Stimulated activated effector memory CD8-positive, alpha-beta T cell treated with anti-CD3 and anti-CD28 coated beads, Interleukin-12 subunit alpha, Interleukin-12 subunit beta, amount 100 ng/mL, for 72 hours (primary cell): ENCODE results near the gene TMEM97.
"Not testable (repeated sequence)": the region's sequence is repeated elsewhere in the genome, so short reads cannot be mapped to it uniquely, and the experiment has no call there.

Source experiments
- ATAC-seq: fragments of 150-1000 bp; cut with Tn5 transposase; 2 replicates; pipeline ENCODE4 v1.10.0; 2021
- DNase-seq, 2 donors: peaks; one replicate each; pipeline ENCODE4 v3.0.0; 2021 to 2022; ENCODE audit warnings: low spot score in 2 of 2
- H3K27ac Mint-ChIP-seq: one replicate; pipeline ENCODE4 v1.8.0; 2022; ENCODE audit warnings: mild to moderate bottlenecking, mixed read lengths
- H3K36me3 Mint-ChIP-seq: one replicate; pipeline ENCODE4 v1.8.0; 2022; ENCODE audit warnings: mild to moderate bottlenecking, mixed read lengths
- H3K4me1 Mint-ChIP-seq: one replicate; pipeline ENCODE4 v1.8.0; 2022; ENCODE audit warnings: mixed read lengths
- H3K4me3 Mint-ChIP-seq: one replicate; pipeline ENCODE4 v1.8.0; 2022; ENCODE audit warnings: mild to moderate bottlenecking, mixed read lengths
- H3K9me3 Mint-ChIP-seq: one replicate; pipeline ENCODE4 v1.8.0; 2022; ENCODE audit warnings: mixed read lengths

The TMEM97 gene

DNA sequence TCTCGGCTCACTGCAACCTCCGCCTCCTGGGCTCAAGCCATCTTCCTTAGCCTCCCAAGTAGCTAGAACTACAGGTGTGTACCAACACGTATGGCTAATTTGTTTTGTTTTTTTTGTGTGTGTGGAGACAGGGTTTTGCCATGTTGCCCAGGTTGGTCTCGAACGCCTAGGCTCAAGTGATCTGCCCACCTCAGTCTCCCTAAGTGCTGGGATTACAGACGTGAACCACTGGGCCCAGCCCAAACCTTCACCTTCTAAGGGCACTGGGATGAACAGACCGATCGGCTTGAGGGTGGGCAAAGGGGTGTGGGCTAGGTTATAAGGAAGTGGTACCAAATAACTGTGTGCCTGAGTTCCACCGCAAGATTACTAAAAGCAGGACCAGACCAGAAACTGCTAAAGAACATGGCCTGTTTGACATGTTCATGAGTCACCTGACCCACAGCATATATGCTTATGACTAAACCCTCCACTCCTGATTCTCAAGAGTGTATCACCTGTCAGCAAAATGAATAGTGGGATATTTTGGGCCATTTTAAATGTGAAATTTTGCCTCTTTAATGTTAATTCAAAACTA lies 8.1 kb downstream of the TMEM97 start:
- Mint-ChIP-seq H3K27ac (peak overlapping the region; percentile 52), H3K9me3 (no peaks in the 10 kb centered on the region), H3K36me3 (peaks cover 62% of the 10 kb centered on the region)

DNA sequence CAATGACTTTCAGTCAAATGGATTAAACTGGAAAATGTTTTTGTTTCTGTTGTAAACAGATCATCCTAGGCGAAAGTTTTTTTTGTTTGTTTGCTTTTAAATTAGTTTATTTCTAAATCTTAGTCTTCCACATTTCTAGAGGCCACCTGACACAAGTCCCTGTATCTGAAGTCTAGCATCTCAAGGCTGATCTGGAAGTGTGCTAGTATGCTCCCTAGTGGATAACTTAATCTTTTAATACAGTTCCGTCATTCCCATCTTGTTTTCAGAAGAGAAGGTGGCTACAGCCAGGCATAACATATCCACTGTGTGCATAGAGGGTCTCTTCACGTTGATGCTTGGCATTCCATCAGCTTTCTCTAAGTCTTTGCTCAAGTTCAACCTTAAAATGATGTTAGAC lies 8.7 kb downstream of the TMEM97 start:
- H3K9me3 Mint-ChIP-seq = no peaks in the 10 kb centered on the region
- peaks cover 28% of the 10 kb centered on the region for H3K4me1 Mint-ChIP-seq
- DNase-seq (no peak), ATAC-seq (no peak)
- H3K36me3 Mint-ChIP-seq = peaks cover 62% of the 10 kb centered on the region
- H3K27ac Mint-ChIP-seq = peak overlapping the region; percentile 52
- no peak overlapping the region for H3K4me3 Mint-ChIP-seq

More for the DNA sequence above, 8.1 kb downstream of the TMEM97 start:
- peaks cover 25% of the 10 kb centered on the region for H3K4me1 Mint-ChIP-seq
- ATAC-seq (peak; percentile 100), DNase-seq (peak in 1 of 2 donors; percentile 74)
- no peak overlapping the region for H3K4me3 Mint-ChIP-seq

DNA sequence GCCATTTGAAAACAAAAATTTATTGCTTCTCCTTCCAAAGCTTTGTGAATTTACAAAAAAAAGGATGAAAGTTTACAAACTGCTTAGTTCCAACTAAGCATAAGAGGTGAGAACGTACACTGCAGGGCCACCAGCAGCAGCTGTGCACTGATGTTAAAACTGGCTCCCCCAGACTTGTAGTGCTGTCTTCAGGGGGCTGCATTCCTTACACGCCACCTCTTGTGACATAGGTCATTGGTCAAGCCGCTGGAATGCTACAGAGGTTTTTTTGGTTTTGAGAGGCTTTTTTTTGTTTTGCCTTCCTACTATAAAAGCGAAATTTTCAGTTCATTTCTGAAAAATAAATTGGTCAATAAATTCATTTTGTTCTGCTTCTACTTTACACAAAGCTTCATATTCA lies 9.3 kb downstream of the TMEM97 start:
- peaks cover 28% of the 10 kb centered on the region for H3K4me1 Mint-ChIP-seq
- H3K36me3 Mint-ChIP-seq = peaks cover 62% of the 10 kb centered on the region
- no peaks in the 10 kb centered on the region for H3K9me3 Mint-ChIP-seq
- DNase-seq (no peak), ATAC-seq (no peak)
- H3K4me3 Mint-ChIP-seq = no peak overlapping the region
- no peak overlapping the region for H3K27ac Mint-ChIP-seq

DNA sequence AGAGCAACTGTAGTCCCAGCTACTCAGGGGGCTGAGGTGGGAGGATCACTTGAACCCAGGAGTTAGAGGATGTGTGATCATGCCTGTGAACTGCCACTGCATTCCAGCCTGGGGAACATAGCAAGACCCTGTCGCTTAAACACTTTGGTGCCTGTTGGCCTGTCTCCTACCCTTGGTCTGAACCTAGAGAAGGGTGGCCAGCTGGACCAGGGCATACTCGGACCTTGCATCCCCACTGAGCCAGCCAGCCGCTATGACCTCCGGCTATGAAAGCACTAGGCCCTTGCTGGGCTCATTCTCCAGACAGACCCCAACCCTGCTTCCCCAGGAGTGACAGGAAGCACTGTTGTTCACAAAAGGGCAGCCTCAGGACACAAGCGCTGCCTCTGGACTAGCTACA lies 11.7 kb downstream of the TMEM97 start:
- Mint-ChIP-seq H3K36me3 (peaks cover 67% of the 10 kb centered on the region), H3K9me3 (no peaks in the 10 kb centered on the region), H3K4me3 (no peak overlapping the region), H3K4me1 (peaks cover 44% of the 10 kb centered on the region), H3K27ac (no peak overlapping the region)
- no peak for DNase-seq
- no peak for ATAC-seq

DNA sequence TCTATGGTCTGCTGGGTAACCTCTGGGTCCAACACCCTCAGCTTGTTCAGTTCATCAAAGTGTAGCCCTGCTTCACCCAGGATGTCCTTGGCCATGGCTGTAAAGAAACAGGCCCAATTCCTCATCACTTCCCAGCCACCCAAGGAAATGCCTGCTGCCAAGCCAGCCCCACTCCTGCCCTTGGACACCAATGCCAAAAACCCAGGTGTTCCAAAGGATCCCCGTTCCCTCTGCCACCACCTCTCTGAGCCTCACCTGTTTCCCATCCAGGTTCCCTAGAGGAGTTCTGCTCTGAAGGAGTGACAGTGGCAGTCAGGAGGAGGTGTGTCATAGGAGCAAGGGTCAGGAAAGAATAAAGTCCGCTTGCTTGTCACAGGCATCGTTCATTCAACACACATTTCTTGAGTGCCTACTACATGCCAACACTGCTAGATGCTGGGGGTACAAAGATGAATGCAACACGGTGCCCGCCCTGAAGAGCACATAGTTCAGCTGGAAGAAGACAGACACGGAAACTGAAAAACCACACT lies 13.0 kb downstream of the TMEM97 start:
- Mint-ChIP-seq H3K4me3 (no peak overlapping the region), H3K9me3 (no peaks in the 10 kb centered on the region), H3K4me1 (peaks cover 39% of the 10 kb centered on the region), H3K36me3 (peaks cover 58% of the 10 kb centered on the region), H3K27ac (peak overlapping the region; percentile 33)
- DNase-seq (no peak), ATAC-seq (no peak)

DNA sequence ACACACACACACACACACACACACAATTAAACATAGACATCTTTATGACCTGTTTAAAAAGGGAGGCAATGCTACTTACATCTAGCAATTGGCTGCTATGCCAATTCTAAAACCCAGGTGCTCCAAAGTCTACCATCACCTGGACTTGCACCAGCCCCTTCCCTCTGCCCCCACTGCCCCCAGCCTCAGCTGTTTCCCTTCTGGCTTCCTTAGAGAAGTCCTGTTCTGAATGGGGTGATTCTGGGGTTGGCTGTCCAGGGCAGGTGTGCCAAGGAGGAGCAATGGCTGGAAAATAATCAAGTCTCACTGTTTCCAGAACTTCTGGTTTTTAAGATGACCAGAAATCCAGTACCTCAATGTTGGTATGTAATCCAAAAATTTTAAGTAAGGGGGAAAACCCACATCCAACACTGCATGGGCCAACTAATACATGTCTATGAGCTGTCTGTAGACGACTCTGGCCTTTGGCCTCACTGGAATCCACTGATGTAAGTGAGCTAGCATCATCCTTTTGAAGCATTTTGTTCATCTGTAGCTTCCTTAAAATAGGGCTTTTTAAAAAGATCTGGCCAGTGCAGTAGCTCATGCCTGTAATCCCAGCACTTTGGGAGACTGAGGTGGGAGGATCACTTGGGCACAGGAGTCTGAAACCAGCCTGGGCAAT lies 14.2 kb downstream of the TMEM97 start:
- H3K4me1 Mint-ChIP-seq = peaks cover 39% of the 10 kb centered on the region
- no peak for ATAC-seq
- H3K9me3 Mint-ChIP-seq = no peaks in the 10 kb centered on the region
- H3K36me3 Mint-ChIP-seq = peaks cover 50% of the 10 kb centered on the region
- H3K27ac Mint-ChIP-seq = peak overlapping the region; percentile 96
- no peak for DNase-seq
- peak overlapping the region; percentile 95 for H3K4me3 Mint-ChIP-seq

DNA sequence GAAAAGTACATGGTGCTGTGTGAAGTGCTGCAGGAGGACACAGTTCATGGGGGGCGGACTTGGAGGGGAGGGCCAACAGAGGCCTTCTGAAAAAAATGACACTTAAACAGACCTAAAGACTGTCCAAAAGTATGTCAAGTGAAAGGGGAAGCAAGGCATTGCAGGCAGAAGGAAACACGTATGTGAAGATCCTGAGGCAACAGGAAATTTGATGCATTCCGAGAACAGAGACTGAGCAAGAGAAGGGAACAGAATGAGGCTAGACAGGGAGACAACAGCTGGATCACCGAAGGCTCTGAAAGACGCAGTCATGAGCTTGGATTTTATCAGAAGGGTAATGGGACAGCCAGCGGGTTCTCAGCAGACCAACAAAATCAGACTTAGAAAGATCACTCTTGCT lies 15.2 kb downstream of the TMEM97 start:
- H3K9me3 Mint-ChIP-seq = no peaks in the 10 kb centered on the region
- peaks cover 45% of the 10 kb centered on the region for H3K4me1 Mint-ChIP-seq
- H3K36me3 Mint-ChIP-seq = peaks cover 40% of the 10 kb centered on the region
- H3K27ac Mint-ChIP-seq = peak overlapping the region; percentile 96
- peak overlapping the region; percentile 95 for H3K4me3 Mint-ChIP-seq
- no peak for ATAC-seq
- DNase-seq = no peak

DNA sequence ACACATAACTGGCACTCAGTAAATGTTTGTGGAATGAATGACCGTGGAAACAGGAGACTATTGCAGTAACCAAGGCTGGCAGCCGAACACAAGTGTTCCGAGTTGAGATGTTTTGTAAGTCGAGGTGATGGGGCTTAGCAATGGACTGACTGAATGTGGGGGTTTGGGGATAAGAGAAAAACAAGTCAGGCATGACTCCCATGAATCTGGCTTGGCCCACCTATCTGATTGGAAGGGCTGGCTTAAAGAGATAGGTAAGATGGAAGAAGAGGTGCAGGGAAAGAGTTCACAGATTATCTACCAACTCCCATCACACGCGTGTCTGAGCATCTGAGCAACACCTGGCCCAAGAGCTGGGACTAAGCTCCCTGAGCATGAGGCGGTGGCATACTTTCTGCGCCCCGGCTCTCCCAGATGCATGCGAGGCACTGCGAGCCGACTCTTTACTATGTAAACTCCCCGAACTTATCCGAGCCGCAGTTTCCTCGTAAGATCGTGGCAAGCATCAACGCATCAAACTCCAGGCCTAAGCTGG lies 15.7 kb downstream of the TMEM97 start:
- no peak for DNase-seq
- peak overlapping the region; percentile 95 for H3K4me3 Mint-ChIP-seq
- no peaks in the 10 kb centered on the region for H3K9me3 Mint-ChIP-seq
- peak overlapping the region; percentile 96 for H3K27ac Mint-ChIP-seq
- H3K36me3 Mint-ChIP-seq = peaks cover 39% of the 10 kb centered on the region
- no peak for ATAC-seq
- H3K4me1 Mint-ChIP-seq = peaks cover 49% of the 10 kb centered on the region

DNA sequence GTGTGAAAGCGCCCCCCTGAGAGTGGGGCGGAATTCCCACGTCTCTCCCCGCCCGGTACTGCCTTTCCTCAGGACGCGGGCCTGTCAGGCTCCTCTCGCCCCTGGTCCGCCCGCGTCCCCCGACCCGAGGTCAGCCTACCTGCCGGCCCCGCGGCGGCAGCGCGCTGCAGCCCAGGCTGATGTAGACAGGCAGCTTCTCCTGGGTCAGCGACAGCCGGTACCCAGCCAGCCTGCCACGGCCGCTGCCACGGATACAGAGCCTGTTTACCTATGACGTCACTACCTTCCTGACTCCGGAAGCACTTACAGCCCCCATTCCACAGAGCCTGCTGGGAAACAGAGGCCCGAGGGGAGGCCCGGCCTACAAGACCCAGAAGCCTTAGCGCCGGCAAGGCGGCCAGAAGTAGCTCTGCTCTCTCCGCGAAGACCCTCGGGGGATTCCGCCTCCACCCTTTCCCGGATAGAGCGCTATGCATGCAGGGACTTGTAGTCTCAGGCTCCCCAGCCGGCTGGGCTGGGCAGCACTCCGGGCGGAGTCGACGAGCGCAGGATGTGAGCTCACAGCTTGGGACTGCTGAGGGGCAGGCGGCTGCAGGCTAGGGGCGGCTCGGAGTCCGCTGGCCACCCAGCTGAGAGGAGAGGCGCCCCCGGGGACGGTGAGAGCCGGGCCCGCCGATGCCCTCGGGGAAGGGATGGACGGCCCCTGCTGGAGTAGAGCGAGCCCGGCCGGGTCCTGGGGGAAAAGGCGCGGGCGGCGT lies 16.4 kb downstream of the TMEM97 start, which contains the start of the genes IFT20 and TNFAIP1:
Gene IFT20 (minus strand): TSS at position 272 of the 758 bp plus-strand sequence. CDS start 3,487 bp downstream, outside the sequence.
Gene TNFAIP1 (plus strand): TSS at position 561 of the 758 bp plus-strand sequence. CDS start 3,761 bp downstream, outside the sequence.
- Mint-ChIP-seq H3K27ac (peak within 1 kb of the TSS; percentile 96), H3K36me3 (peaks cover 39% of the 10 kb centered on the region), H3K9me3 (no peaks in the 10 kb centered on the region), H3K4me3 (peak within 1 kb of the TSS; percentile 95), H3K4me1 (peaks cover 53% of the 10 kb centered on the region)
- DNase-seq (peak; percentile 88 to 98), ATAC-seq (peak; percentile 98)

DNA sequence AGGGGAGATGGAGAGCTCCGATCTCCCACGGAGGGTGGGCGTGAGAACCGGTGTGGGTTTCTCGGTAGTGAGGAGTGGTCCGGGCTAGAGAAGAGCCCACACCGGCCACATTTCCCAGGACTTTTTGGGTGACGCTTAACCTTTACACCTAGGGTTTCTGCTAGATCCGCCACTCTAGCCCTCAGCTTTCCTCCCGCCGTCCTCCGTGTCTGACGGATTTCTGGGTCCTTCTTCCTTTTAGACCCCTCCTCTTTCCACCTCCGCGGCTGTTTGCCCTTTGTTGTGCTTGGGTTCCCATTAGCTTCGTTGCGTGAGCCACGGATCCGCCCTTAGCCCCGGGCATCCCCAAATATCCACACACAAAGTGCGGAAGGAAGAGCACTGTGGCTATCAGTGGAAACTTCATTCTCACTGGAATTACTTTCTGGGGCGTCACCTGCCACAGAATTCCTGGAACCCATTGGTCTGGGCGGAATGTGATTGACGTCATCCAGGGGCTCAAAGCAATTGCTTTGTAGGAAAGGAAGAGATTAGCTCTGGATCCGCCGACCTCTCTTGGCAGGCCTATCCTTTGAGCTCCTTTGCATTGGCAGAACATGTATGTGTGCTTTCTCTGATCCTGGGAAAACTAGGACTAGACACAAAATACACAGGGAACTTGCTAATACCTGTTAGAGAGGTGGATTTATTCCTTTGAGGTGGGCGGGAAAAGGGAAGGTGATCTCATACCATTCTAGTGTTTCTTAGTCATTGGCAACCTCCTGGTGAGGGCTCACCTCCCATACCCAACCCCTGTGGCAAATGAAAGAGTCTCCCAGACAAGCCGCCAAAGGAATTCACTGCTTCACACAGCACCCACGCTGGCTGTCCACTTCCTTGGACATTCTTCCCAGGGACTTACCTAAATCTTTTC lies 17.2 kb downstream of the TMEM97 start:
- Mint-ChIP-seq H3K9me3 (no peaks in the 10 kb centered on the region), H3K27ac (peak overlapping the region; percentile 96), H3K36me3 (peaks cover 42% of the 10 kb centered on the region), H3K4me1 (peaks cover 56% of the 10 kb centered on the region), H3K4me3 (peak overlapping the region; percentile 95)
- ATAC-seq = no peak
- DNase-seq = no peak

DNA sequence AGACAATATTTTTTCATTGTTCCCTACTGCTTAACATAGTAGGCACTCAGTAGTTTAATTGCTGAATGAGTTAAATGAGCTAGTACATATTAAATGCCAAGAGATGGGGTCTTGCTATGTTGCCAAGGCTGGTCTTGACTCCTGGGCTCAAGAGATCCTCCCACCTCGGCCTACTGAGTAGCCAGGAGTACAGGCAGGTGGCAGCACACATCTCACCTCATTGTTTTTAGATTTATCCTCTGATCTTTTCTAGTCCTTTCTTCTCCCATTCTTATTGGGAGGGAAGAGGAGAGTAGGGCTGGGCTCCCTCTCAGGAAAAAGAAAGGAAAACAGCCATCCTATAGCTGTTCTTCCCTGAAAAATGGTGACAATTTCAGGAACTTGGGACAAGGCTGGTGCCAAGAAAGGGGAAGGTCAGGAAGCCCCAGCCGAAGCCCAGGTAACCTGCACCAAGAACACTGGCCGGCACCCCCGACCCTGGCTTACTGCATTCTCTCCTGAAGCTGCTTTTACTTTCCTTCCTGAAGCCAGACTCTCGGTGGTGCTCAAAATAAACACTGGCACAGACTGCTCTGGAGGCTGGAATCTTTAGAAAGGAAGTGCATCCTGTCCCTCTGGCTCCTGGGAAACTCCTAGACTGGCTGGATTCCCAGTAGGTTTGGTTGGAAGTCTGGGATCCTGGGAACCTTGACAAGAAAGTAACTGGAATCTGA lies 19.2 kb downstream of the TMEM97 start:
- H3K27ac Mint-ChIP-seq = no peak overlapping the region

DNA sequence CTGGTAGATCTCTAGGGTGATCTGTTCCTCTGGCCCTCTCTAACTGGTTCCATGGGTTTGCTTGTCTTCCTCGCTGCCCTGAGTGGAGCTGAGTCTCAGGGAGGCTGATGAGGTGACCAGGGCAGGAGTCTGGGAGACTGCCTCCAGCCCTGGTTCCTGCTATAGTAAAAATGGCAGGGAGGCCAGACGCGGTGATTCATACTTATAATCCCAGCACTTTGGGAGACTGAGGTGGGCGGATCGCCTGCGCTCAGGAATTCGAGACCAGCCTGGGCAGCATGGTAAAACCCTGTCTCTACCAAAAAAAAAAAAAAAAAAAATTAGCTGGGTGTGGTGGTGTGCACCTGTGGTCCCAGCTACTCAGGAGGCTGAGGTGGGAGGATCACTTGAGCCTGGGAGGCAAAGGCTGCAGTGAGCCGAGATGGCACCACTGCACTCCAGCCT lies 19.8 kb downstream of the TMEM97 start:
- H3K4me3 Mint-ChIP-seq, DNase-seq, H3K27ac Mint-ChIP-seq, H3K9me3 Mint-ChIP-seq, ATAC-seq: not testable (repeated sequence)
- peaks cover 58% of the 10 kb centered on the region for H3K36me3 Mint-ChIP-seq
- peaks cover 47% of the 10 kb centered on the region for H3K4me1 Mint-ChIP-seq

More for the DNA sequence above, 19.2 kb downstream of the TMEM97 start:
- H3K4me3 Mint-ChIP-seq = peak overlapping the region; percentile 95
- no peak for DNase-seq
- H3K4me1 Mint-ChIP-seq = peaks cover 51% of the 10 kb centered on the region
- H3K9me3 Mint-ChIP-seq = no peaks in the 10 kb centered on the region
- H3K36me3 Mint-ChIP-seq = peaks cover 53% of the 10 kb centered on the region
- ATAC-seq = no peak

DNA sequence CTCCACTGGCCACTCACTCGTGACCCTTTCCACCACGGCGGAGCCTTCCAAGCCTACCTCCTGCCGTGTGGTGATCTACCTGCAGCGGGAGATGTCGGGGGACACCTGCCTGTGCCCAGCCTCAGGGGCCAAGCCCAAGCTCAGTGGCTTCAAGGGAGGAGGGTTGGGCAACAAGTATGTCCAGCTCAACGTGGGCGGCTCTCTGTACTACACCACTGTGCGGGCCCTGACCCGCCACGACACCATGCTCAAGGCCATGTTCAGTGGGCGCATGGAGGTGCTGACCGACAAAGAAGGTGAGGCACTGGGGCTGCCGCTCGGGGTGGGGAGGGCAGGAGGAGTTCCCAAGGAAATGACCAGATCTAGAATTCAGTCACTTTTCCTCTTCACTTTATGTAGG lies 20.4 kb downstream of the TMEM97 start:
- no peak for DNase-seq
- Mint-ChIP-seq H3K36me3 (peaks cover 64% of the 10 kb centered on the region), H3K27ac (no peak overlapping the region), H3K4me1 (peaks cover 41% of the 10 kb centered on the region), H3K9me3 (no peaks in the 10 kb centered on the region), H3K4me3 (no peak overlapping the region)
- no peak for ATAC-seq

DNA sequence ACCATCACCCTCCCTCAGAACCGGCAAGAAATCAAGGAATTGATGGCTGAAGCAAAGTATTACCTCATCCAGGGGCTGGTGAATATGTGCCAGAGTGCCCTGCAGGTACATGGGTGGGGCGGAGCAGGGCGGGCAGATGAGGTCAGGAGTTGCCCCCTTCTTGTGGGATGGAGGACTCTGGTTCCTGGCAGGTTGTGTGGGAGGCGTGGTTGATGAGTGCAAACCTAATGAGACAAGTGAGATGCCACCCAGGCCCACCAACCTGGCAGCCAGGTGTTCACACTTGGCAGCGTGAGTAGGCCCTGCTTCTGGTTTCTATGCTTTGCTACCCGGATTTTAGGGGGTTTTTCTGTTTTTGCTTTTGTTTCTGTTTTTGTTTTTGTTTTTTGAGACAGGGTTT lies 21.4 kb downstream of the TMEM97 start:
- Mint-ChIP-seq H3K4me3 (no peak overlapping the region), H3K4me1 (peaks cover 35% of the 10 kb centered on the region), H3K36me3 (peaks cover 69% of the 10 kb centered on the region), H3K9me3 (no peaks in the 10 kb centered on the region), H3K27ac (no peak overlapping the region)
- ATAC-seq (no peak), DNase-seq (no peak)
